Neuronal stem cell (in vitro differentiated cells): ENCODE results near the gene IER5L.
A peak's percentile ranks its signal among the peaks of the same experiment; 100 is the strongest.

Experiments
- DNase-seq: peaks from one replicate; pipeline ENCODE4 v3.0.0-alpha.2; 2013; ENCODE audit warnings: low spot score
- H2AFZ ChIP-seq: one replicate; pipeline ENCODE4 v1.6.1; 2013; ENCODE audit warnings: mild to moderate bottlenecking, low read length, inconsistent platforms
- H2AK5ac ChIP-seq: 2 replicates; pipeline ENCODE4 v1.6.1; 2013; ENCODE audit warnings: low read depth, mild to moderate bottlenecking, inconsistent platforms, low read length, moderate library complexity, mixed read lengths
- H2BK120ac ChIP-seq: 2 replicates; pipeline ENCODE4 v1.6.1; 2013; ENCODE audit warnings: low read depth, mild to moderate bottlenecking, inconsistent platforms, low read length, moderate library complexity, mixed read lengths
- H2BK12ac ChIP-seq: one replicate; pipeline ENCODE4 v1.6.1; 2013; ENCODE audit warnings: low read length, inconsistent platforms
- H2BK15ac ChIP-seq: 2 replicates; pipeline ENCODE4 v1.6.1; 2013; ENCODE audit warnings: mild to moderate bottlenecking, low read length, inconsistent platforms, mixed read lengths
- H2BK5ac ChIP-seq: one replicate; pipeline ENCODE4 v1.6.1; 2013; ENCODE audit warnings: inconsistent platforms, mild to moderate bottlenecking, low read length, moderate library complexity
- H3K14ac ChIP-seq: one replicate; pipeline ENCODE4 v1.6.1; 2013; ENCODE audit warnings: low read length, inconsistent platforms
- H3K18ac ChIP-seq: 2 replicates; pipeline ENCODE4 v1.6.1; 2013; ENCODE audit warnings: low read length, inconsistent platforms
- H3K23ac ChIP-seq: 2 replicates; pipeline ENCODE4 v1.6.1; 2013; ENCODE audit warnings: low read depth, mild to moderate bottlenecking, mixed read lengths, low read length, inconsistent platforms; ENCODE audit not compliant: poor library complexity
- H3K27ac ChIP-seq: replicated peaks from 3 replicates; pipeline ENCODE4 v1.5.1; 2013; ENCODE audit warnings: low read length, inconsistent platforms
- H3K27me3 ChIP-seq, 3 experiments: 2 replicates each; pipeline ENCODE4 v1.6.1; 2013; ENCODE audit warnings: low read length in 3 of 3, mild to moderate bottlenecking in 2 of 3, inconsistent platforms in 1 of 3, low read depth in 1 of 3, mixed read lengths in 1 of 3, moderate library complexity in 1 of 3; ENCODE audit not compliant: control insufficient read depth in 3 of 3, insufficient read depth in 3 of 3
- H3K36me3 ChIP-seq, 2 donors: replicated peaks in 1 of 2; 2 replicates each; pipeline ENCODE4 v1.6.1; 2013; ENCODE audit warnings: low read length in 2 of 2; ENCODE audit not compliant: control insufficient read depth in 2 of 2, insufficient read depth in 2 of 2
- H3K4ac ChIP-seq: 2 replicates; pipeline ENCODE4 v1.6.1; 2013; ENCODE audit warnings: inconsistent platforms, mild to moderate bottlenecking, low read length, moderate library complexity
- H3K4me1 ChIP-seq, 2 donors: 1 replicate in 1 of 2; 2 replicates in 1 of 2; pipeline ENCODE4 v1.6.1; 2013; ENCODE audit warnings: low read length in 2 of 2, low read depth in 1 of 2; ENCODE audit not compliant: control insufficient read depth in 2 of 2, insufficient read depth in 1 of 2
- H3K4me2 ChIP-seq: one replicate; pipeline ENCODE4 v1.6.1; 2013; ENCODE audit warnings: mild to moderate bottlenecking, low read length, inconsistent platforms; ENCODE audit not compliant: insufficient read depth, poor library complexity, severe bottlenecking
- H3K4me3 ChIP-seq, 2 donors: 2 replicates each; pipeline ENCODE4 v1.5.1; 2013; ENCODE audit warnings: low read length in 2 of 2, mild to moderate bottlenecking in 2 of 2, inconsistent platforms in 1 of 2, moderate library complexity in 1 of 2
- H3K79me1 ChIP-seq: one replicate; pipeline ENCODE4 v1.6.1; 2013; ENCODE audit warnings: low read depth, mild to moderate bottlenecking, inconsistent platforms, low read length, moderate library complexity
- H3K9ac ChIP-seq: one replicate; pipeline ENCODE4 v1.6.1; 2013; ENCODE audit warnings: mild to moderate bottlenecking, low read depth, low read length, inconsistent platforms; ENCODE audit not compliant: poor library complexity
- H3K9me3 ChIP-seq, 2 donors: replicated peaks in 1 of 2; 2 replicates each; pipeline versions ENCODE3 to v1.6.1; 2013; ENCODE audit warnings: low read length in 2 of 2, mild to moderate bottlenecking in 2 of 2, inconsistent platforms in 1 of 2, low read depth in 1 of 2, mixed read lengths in 1 of 2, moderate library complexity in 1 of 2; ENCODE audit not compliant: control insufficient read depth in 2 of 2, insufficient read depth in 1 of 2
- H4K8ac ChIP-seq: one replicate; pipeline ENCODE4 v1.6.1; 2013; ENCODE audit warnings: low read depth, mild to moderate bottlenecking, inconsistent platforms, low read length, moderate library complexity
- H4K91ac ChIP-seq: one replicate; pipeline ENCODE4 v1.6.1; 2013; ENCODE audit warnings: low read length, low read depth, mild to moderate bottlenecking, inconsistent platforms; ENCODE audit not compliant: poor library complexity
- WGBS, 2 donors: extraction: QIAGEN DNeasy Blood & Tissue Kit; methylation state at CpG; one replicate each; pipeline ENCODE4 v1.1.7; 2013; ENCODE audit warnings: missing lambda C conversion rate in 2 of 2, mixed read lengths in 1 of 2; ENCODE audit not compliant: insufficient read length in 2 of 2, insufficient replicate concordance in 1 of 2; ENCODE audit errors: extremely low coverage in 2 of 2; 5-methylcytosine and 5-hydroxymethylcytosine counted together

The IER5L gene

GRCh38 chr9:129171993-129172751, 5.9 kb downstream of the IER5L start:
- H3K4me2 ChIP-seq, result no peak overlapping the region
- H2BK15ac ChIP-seq, result no peak overlapping the region
- no peak for DNase-seq
- peaks cover 0 to 1% of the 10 kb centered on the region in 2 donors for H3K9me3 ChIP-seq
- no peak overlapping the region for H3K14ac ChIP-seq
- H3K79me1 ChIP-seq, result peaks cover 5% of the 10 kb centered on the region
- H3K27ac ChIP-seq, result no peak overlapping the region
- no peak overlapping the region for H4K8ac ChIP-seq
- no peak overlapping the region for H2AFZ ChIP-seq
- no CpG with 5 or more reads among the region's 7 CpGs for whole genome bisulfite sequencing, 2 donors
- peak overlapping the region; percentile 10 for H2AK5ac ChIP-seq
- no peak overlapping the region for H3K23ac ChIP-seq
- no peaks in the 10 kb centered on the region for H3K36me3 ChIP-seq
- H3K4me3 ChIP-seq, result no peak overlapping the region
- H3K18ac ChIP-seq, result peak overlapping the region; percentile 29
- no peak overlapping the region for H3K9ac ChIP-seq
- no peaks in the 10 kb centered on the region for H3K27me3 ChIP-seq
- no peak overlapping the region for H2BK12ac ChIP-seq
- H3K4ac ChIP-seq, result no peak overlapping the region
- H2BK5ac ChIP-seq, result no peak overlapping the region
- H3K4me1 ChIP-seq, result peaks cover 16 to 20% of the 10 kb centered on the region in 2 donors
- no peak overlapping the region for H4K91ac ChIP-seq
- no peak overlapping the region for H2BK120ac ChIP-seq

- Histone ChIP-seq H2AK5ac (no peak overlapping the region), H2AFZ (no peak overlapping the region), H3K27me3 (no peaks in the 10 kb centered on the region), H3K23ac (no peak overlapping the region), H4K91ac (no peak overlapping the region), H3K4me1 (peaks cover 19 to 26% of the 10 kb centered on the region in 2 donors), H4K8ac (no peak overlapping the region), H3K9ac (no peak overlapping the region), H3K9me3 (peaks cover 0 to 1% of the 10 kb centered on the region in 2 donors), H3K4me3 (no peak overlapping the region), H3K79me1 (peaks cover 2% of the 10 kb centered on the region), H2BK15ac (no peak overlapping the region), H3K27ac (no peak overlapping the region), H2BK5ac (no peak overlapping the region), H3K18ac (no peak overlapping the region), H3K4ac (no peak overlapping the region), H2BK12ac (no peak overlapping the region), H3K14ac (no peak overlapping the region), H3K4me2 (no peak overlapping the region), H3K36me3 (no peaks in the 10 kb centered on the region), H2BK120ac (no peak overlapping the region)
- no peak for DNase-seq
- no CpG with 5 or more reads among the region's 6 CpGs for WGBS, 2 donors
Measured at GRCh38 chr9:129170229-129170628, 7.8 kb downstream of the IER5L start.

- Histone ChIP-seq H2BK15ac (no peak overlapping the region), H3K9ac (no peak overlapping the region), H3K14ac (no peak overlapping the region), H3K9me3 (peaks cover 0 to 1% of the 10 kb centered on the region in 2 donors), H3K4me3 (no peak overlapping the region), H3K18ac (no peak overlapping the region), H3K27me3 (no peaks in the 10 kb centered on the region), H2BK5ac (no peak overlapping the region), H3K4ac (no peak overlapping the region), H2AFZ (peak overlapping the region; percentile 73), H2BK120ac (no peak overlapping the region), H4K91ac (no peak overlapping the region), H2BK12ac (no peak overlapping the region), H3K4me1 (peaks cover 10 to 22% of the 10 kb centered on the region in 2 donors), H3K79me1 (no peaks in the 10 kb centered on the region), H3K4me2 (no peak overlapping the region), H3K23ac (no peak overlapping the region), H3K36me3 (no peaks in the 10 kb centered on the region), H2AK5ac (no peak overlapping the region), H4K8ac (no peak overlapping the region), H3K27ac (no peak overlapping the region)
- DNase-seq, result no peak
- WGBS, 2 donors, result no CpG with 5 or more reads among the region's 18 CpGs
Measured at GRCh38 chr9:129166623-129167557, 11.2 kb downstream of the IER5L start.

GRCh38 chr9:129165198-129165597, 12.9 kb downstream of the IER5L start:
- H2AK5ac ChIP-seq, result no peak overlapping the region
- no peak overlapping the region for H3K14ac ChIP-seq
- H3K4me3 ChIP-seq, result no peak overlapping the region
- no peaks in the 10 kb centered on the region for H3K27me3 ChIP-seq
- no peaks in the 10 kb centered on the region for H3K79me1 ChIP-seq
- no peak overlapping the region for H2BK12ac ChIP-seq
- H2BK15ac ChIP-seq, result no peak overlapping the region
- H3K18ac ChIP-seq, result no peak overlapping the region
- peaks cover 2 to 3% of the 10 kb centered on the region in 2 donors for H3K9me3 ChIP-seq
- no peak overlapping the region for H3K9ac ChIP-seq
- H2BK120ac ChIP-seq, result no peak overlapping the region
- no peak overlapping the region for H2AFZ ChIP-seq
- H3K4me1 ChIP-seq, result peaks cover 10 to 22% of the 10 kb centered on the region in 2 donors
- no peak overlapping the region for H4K91ac ChIP-seq
- H3K23ac ChIP-seq, result no peak overlapping the region
- no peak overlapping the region for H4K8ac ChIP-seq
- H3K4me2 ChIP-seq, result no peak overlapping the region
- H3K4ac ChIP-seq, result no peak overlapping the region
- H3K27ac ChIP-seq, result no peak overlapping the region
- DNase-seq, result no peak
- no peak overlapping the region for H2BK5ac ChIP-seq
- H3K36me3 ChIP-seq, result no peaks in the 10 kb centered on the region
